Midbrain (tissue), 1 donor: Measurements from ENCODE around the gene GASK1A.
"Not testable (repeated sequence)": the region's sequence is repeated elsewhere in the genome, so short reads cannot be mapped to it uniquely, and the experiment has no call there.

Experiments used
- DNase-seq: peaks from one replicate; lab custom pipeline; 2025; lab: John Stamatoyannopoulos, UW

The GASK1A gene

GRCh38 chr3:43031889-43032545 lies 52.9 kb downstream of the GASK1A start:
- DNase-seq: no peak

- DNase-seq: no peak
Observed at GRCh38 chr3:43032646-43033628, 53.8 kb downstream of the GASK1A start.

- DNase-seq: no peak
Observed at GRCh38 chr3:43034200-43034599, 55.1 kb downstream of the GASK1A start.

- no peak for DNase-seq
Observed at GRCh38 chr3:43034911-43035310, 55.8 kb downstream of the GASK1A start.

- no peak for DNase-seq
Observed at GRCh38 chr3:43035801-43036365, 56.8 kb downstream of the GASK1A start.

- no peak for DNase-seq
Observed at GRCh38 chr3:43036621-43037423, 57.7 kb downstream of the GASK1A start.

- no peak for DNase-seq
Observed at GRCh38 chr3:43038010-43038409, 58.9 kb downstream of the GASK1A start.

GRCh38 chr3:43041517-43041916 lies 62.4 kb downstream of the GASK1A start:
- no peak for DNase-seq

- no peak for DNase-seq
Observed at GRCh38 chr3:43043071-43043766, 64.1 kb downstream of the GASK1A start.

- no peak for DNase-seq
Observed at GRCh38 chr3:43043793-43044192, 64.7 kb downstream of the GASK1A start.

- DNase-seq: not testable (repeated sequence)
Observed at GRCh38 chr3:43045079-43045478, 66.0 kb downstream of the GASK1A start.

- DNase-seq: no peak
Observed at GRCh38 chr3:43046583-43046982, 67.5 kb downstream of the GASK1A start.

- DNase-seq: no peak
Observed at GRCh38 chr3:43048470-43048869, 69.4 kb downstream of the GASK1A start.

GRCh38 chr3:43053291-43053690 lies 74.2 kb downstream of the GASK1A start:
- DNase-seq: no peak

GRCh38 chr3:43054754-43055153 lies 75.6 kb downstream of the GASK1A start:
- DNase-seq: no peak

- DNase-seq: no peak
Observed at GRCh38 chr3:43055393-43055792, 76.3 kb downstream of the GASK1A start.

GRCh38 chr3:43055806-43056770 lies 77.0 kb downstream of the GASK1A start:
- DNase-seq: no peak

- no peak for DNase-seq
Observed at GRCh38 chr3:43059456-43059855, 80.3 kb downstream of the GASK1A start.

- no peak for DNase-seq
Observed at GRCh38 chr3:43061101-43061895, 82.2 kb downstream of the GASK1A start.
